Activated naive CD4-positive, alpha-beta T cell treated with anti-CD3 and anti-CD28 coated beads, Interleukin-2, amount 50 U/mL, for 16 hours (primary cell): ENCODE measurements around the gene SIGLEC11.
"Not testable (repeated sequence)": the region's sequence is repeated elsewhere in the genome, so short reads cannot be mapped to it uniquely, and the experiment has no call there.

Experiments used
- DNase-seq: peaks from one replicate; pipeline ENCODE4 v3.0.0-alpha.2; 2020

SIGLEC11 gene

DNA sequence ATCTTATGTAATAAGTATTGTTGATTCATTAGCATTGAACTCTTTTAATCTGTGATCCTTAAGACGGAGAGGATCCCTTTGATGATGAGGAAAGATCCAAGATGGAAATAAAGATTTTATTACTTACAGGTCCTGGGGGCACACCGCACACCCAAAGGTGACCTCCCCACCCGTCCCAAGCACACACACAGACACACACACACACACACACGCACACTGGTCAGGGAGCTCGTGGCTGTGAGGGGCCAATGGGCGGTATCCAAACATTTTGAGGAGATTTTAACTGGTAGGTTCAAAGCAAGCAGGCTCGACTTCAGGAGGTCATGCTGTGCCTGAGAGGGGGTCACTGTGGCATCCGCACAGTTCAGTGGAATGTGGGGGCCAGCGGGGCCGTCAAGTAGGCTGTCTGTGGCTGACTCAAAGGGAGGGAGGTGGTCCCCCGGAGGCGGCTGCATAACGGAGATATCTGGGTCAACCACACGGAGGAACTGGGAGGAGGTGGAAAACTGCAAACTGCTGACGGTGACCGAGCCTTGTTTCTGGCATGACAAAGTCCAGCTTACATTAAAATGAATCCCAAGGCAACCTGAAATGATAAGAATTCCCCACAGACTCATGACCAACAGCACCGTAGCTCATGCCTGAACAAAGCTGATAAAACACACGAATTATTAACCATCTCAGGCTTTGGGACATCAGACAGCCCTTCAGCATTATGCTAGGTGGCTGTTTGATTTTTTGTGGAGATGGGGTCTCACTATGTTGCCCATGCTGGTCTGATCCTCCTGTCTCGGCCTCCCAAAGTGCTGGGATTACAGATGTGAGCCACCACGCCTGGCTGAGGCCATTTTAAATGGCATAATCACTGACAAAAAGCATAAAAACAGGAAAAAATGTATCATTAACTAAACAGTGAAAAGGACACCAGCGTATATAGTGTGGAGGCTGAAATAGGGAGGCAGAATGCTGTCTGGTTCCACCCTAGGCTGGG, 20.9 kb upstream of the SIGLEC11 start:
- no peak for DNase-seq

DNA sequence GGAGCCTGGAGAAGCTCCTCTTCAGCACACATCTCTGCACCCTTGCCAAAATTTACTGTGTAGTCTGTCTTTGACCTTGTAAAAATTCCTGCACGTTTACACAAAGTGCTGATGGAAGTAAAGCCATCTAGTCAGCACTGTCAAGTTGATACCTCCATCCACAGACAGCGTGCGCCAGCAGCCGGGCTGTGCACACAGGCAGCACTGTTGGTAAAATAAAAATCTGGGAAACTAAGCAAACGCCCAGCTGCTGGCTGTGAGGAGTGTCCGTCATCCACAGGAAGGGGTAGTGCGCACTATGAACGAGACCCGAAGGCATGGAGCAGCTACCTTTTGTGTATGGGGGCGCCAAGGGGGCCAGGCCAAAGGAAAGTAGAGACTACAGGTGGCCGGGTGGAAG, 17.4 kb upstream of the SIGLEC11 start:
- DNase-seq, result no peak

DNA sequence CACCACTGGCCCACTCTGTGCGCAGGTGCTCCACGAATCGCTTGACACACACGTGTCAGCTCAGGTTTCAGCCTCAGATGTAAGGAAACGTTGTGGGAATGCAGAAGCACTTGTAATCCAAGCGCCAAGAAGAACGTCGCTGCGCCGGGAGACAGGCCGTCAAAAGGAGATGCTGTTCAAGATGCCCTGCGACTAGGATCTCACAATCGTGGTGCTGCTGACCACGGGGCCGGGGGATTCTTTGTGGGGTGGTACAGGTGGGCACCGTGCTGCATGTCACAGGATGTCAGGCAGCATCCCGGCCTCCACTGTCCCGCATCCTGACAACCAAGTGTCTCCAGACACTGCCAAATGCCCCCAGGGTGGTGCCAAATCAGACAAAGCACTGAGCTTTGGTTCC, 16.9 kb upstream of the SIGLEC11 start:
- DNase-seq, result no peak

DNA sequence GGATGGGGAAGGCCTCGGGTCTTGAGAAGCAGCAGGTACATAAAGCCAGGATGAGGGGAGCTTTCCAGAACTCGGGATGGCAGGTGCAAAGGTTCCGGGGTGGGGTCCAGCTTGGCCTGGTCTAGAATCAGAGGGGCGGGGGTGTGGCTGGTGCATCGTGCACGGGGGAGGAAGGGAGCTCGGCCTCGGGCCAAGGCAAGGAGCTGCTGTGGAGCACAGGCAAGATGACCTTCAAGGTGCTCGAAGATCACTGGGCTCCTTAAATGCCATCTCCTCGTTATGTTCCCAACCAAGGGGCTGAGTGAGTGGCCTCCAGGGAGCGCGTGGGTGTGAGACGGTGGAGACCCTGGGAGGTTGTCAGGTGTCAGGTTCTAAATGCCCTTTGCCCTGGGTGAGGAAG, 16.1 kb upstream of the SIGLEC11 start:
- no peak for DNase-seq

DNA sequence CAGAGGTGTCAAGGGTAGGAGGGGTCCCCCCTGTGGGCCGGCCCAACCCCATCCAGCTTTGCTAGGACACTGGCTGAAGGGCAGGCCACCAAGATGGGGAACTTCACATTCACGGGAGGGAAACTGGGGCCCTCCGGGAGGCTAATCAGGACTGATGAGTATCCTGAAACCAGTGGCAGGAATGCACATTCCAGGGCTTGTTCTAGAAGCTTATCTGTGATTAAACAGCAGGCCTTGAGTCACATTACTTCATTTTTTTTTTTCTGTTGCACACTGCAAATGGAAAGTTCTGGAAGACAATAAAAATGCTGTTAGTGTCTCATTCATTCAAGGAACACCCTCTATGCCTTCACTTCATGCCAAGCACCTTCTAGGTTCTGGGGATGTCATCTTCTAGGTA, 15.5 kb upstream of the SIGLEC11 start:
- DNase-seq, result no peak

DNA sequence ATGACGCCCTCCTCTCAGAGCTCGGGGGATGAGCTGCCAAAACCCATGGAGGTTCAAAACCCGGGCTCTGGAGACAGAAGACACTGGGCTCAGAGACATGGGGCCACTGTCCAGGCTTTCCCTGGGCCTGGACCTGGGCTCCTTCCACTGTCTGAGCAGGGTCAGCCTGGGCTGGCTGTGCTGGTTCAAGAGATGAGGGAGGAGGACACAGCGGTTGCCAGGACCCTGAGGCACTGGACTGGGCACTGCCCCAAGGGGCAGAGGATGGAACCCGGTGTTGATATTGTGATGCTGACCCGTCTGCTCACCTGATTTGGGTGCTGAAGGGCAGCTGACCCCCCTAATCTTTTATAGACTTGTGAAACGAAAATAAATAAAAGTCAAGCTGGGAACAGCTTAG, 14.1 kb upstream of the SIGLEC11 start:
- DNase-seq, result no peak

DNA sequence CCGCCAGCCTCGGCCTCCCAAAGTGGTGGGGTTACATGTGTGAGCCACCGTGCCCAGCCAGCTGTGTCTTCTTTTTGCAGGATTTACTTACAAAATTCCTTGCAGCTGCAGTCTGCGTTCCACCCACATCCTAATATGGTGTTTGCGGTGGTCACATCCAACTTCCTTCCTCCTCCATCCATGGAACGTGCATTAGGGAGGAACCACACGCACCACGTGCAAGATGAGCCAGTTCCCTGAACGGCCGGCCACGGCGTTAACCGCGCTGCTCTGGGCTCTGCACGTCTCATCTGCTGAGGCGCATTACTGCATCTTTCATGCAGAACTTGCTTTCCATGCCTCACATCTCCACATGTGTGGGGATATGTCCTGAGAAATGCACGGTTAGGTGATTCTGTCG, 13.0 kb upstream of the SIGLEC11 start:
- no peak for DNase-seq

DNA sequence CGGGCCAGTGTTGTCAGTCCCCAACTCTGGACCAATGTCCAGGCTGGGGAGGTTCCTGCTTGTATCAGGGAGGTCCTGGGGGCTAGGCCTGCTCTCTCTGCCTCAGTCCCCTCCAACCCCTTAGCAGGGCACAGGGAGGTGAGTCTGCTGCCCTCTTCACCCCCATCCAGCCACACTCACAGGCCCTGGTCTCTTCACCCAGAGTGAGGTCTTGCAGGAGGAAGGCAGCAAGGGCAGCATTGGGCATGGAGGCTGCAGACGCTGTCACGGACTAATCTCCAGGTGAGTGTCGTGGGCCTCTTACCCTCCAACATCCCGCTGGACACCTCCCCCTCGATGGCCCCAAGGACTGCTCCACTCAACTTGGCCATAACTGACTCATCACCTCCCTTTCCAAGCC, 11.9 kb upstream of the SIGLEC11 start:
- DNase-seq, result no peak

DNA sequence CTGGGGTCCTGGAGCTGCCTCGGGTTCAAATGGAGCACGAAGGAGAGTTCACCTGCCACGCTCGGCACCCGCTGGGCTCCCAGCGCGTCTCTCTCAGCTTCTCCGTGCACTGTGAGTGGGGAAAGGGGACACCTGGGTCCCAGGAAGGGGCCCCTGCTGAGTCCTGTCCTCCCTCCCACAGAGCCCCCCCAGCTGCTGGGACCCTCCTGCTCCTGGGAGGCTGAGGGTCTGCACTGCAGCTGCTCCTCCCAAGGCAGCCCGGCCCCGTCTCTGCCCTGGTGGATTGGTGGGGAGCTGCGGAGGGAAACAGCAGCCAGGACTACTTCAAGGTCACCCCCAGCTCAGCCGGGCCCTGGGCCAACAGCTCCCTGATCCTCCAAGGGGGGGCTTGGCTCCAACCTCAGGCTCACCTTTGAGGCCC, 11.0 kb upstream of the SIGLEC11 start:
- no peak for DNase-seq

DNA sequence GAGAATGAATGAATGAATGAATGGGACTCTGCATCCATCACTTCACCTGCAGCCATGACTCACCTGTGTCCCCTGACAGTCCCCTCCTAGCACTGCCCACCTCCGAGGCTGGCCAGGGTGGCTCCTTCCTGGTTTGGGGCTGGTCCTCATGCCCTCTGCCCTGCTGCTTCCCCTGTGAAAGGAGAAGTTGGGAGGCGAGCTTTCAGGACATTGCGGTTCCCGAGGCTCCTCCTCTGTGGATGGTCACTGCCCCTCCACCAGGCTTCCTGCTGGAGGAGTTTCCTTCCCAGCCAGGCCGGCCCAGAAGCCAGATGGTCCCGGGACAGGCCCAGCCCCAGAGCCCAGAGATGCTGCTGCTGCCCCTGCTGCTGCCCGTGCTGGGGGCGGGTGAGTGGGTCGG, 8.4 kb upstream of the SIGLEC11 start:
- not testable (repeated sequence) for DNase-seq

DNA sequence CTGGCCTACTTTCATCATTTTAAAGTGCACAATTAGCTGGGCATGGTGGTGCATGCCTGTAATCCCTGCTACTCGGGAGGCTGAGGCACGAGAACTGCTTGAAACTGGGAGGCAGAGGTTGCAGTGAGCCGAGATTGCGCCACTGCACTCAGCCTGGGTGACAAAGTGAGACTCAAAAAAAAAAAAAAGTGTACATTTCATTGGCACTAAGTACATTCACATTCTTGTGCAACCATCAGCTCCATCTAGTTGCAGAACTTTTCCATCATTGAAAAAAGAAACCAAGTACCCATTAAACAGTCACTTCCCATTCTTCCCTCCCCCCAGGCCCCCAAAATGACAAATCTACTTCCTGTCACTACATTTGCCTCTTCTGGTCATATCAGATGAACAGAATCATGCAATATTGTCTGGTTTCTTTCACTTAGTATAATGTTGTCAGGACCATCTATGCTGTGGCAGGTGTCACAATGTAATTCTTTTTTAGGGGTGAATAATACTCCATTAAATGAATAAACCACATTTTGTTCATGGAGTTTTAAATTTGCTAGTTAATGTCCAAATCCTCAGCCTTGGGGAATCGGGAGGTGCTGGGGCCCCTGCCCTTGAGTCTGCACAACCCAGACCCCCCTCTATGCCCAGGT, 7.4 kb upstream of the SIGLEC11 start:
- no peak for DNase-seq

DNA sequence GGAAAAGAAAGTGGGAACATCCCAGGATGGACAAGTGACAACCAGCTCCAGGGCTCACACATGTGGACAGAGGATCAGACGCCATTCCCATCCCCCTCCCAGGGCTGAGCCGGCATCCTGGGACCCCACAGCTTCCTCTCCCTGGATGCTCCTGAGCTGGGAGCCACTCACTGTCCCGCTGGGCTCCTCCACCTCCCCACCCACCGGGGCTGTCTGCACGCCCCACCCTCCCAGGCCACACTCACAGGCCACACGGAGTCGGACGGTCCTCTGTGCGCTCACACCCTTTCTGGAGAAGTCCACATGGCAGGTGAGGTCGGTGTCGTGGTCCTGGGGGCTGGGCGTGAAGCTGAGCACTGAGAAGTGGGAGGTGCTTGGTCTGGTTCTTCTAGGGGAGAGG, 1.1 kb downstream of the SIGLEC11 start:
- DNase-seq, result not testable (repeated sequence)

DNA sequence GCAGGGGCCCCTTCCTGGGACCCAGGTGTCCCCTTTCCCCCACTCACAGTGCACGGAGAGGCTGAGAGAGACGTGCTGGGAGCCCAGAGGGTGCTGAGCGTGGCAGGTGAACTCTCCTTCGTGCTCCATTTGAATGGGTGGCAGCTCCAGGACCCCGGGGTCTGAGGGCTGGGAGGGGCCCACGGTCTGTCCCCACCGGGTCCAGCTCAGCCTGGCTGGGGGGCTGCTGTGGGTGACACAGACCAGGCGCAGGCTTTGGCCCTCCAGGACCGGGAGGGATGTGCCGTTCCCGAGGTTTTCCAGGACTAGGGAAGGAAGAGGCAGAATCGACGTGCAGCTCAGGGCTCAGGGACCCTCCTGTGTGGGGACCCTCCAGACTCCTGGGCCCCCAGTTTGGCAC, 2.4 kb downstream of the SIGLEC11 start:
- DNase-seq, result not testable (repeated sequence)

DNA sequence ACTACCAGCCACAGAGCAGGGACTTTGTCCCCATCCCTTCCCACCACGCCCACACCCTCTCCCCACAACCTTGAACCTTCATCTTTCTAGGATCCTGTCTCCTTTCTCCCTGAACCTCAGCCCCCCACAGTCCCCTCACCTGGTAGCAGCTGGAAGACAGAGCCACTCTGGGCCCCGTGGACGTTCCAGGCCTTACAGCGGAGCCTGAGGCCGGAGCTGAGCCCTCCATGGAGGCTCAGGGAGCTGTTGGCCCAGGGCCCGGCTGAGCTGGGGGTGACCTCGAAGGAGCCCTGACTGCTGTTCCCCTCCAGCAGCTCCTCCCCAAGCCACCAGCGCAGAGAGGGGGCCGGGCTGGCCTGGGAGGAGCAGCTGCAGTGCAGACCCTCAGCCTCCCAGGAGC, 2.8 kb downstream of the SIGLEC11 start:
- not testable (repeated sequence) for DNase-seq

DNA sequence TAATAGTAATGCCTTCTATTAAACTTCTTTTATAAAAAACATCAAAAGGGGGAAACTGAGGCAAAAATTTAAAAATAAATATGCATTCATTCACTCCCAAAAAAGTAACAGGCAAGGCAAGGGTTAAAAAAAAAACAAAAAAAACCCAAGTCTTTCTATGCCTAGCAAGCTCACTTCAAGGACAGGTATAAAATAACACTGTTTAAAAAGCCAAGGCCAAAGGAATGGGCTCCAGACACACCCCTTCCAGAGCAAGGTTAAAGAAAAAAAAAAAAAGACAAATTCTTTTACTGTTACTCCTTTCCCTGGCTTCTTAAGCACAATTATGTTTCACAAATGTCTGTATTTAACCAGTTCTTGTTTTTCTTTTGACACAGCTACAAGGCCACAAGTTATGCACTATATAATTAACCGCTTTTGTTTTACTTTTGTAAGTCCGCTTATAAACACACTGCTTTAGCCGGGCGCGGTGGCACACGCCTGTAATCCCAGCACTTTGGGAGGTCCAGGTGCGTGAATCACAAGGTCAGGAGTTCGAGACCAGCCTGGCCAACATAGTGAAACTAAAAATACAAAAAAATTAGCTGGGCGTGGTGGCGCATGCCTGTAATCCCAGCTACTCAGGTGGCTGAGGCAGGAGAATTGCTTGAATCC, 3.6 kb downstream of the SIGLEC11 start:
- no peak for DNase-seq

DNA sequence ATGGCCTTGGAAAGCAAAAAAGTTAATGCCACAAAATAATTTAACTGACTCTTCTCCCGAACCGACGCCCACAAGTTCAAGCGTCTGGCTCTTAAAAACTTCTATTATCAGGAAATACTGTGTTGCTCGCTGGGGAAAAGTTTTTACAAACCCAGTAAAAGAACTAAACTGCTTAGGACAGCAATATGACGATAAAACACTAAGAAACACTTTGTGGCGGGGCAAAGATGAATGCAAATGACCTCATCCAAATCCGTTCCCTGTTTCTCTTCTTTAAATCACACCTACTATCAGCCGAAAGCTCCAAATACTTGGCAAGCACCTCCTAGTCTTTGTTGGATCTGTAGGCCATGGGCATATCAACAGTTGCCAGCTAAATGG, 4.9 kb downstream of the SIGLEC11 start:
- no peak for DNase-seq

DNA sequence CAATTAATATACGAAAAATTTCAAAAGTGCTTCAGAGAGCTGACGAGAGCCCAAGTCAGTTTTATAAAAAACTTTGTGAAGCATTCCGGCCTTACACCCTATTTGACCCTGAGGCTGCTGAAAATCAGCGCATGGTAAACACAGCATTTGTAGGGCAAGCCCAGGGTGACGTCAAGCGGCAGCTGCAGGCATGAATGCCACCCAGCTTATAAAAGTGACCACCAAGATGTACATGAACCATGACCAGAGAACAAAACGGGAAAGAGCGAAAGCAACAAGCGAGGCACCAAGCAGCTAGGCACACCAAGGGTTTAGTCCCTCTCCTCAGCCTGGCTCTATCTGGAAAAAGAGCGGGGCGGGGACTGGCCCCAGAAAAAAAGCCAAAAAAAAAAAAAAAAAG, 6.0 kb downstream of the SIGLEC11 start:
- no peak for DNase-seq

DNA sequence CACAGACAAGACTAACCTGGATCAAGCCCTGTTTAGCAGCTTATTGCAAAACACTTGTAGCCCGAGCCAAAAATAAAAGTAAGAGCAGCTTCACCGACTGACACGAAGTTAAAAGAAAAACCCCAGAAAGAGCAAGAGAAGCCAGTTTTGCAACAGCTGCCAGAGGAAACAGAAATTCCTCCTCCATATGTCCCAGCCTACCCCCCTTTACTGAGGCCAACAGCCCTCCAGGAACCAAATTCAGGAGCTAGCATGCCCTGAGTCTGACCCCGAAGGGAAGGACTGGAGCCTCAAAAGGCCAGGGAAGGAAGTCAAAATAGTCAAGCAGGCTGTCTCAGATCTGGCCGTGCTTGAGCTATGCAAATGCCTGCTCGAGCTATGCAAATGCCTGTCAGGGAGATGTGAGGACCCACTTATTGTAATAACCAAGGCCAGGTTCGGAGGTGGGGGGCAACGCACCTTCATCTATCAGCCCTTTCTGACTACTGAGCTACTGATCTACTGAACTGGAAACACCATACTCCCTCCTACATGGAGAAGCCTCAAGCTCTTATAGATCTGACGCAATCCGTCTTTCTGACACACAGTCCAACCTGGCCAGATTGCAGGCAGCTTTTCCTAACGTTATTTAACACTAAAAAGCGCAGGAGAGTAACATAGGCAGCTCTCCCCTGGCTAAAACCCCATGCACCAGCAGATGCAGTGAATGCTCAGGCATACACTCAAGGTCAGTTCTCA, 6.7 kb downstream of the SIGLEC11 start:
- no peak for DNase-seq

DNA sequence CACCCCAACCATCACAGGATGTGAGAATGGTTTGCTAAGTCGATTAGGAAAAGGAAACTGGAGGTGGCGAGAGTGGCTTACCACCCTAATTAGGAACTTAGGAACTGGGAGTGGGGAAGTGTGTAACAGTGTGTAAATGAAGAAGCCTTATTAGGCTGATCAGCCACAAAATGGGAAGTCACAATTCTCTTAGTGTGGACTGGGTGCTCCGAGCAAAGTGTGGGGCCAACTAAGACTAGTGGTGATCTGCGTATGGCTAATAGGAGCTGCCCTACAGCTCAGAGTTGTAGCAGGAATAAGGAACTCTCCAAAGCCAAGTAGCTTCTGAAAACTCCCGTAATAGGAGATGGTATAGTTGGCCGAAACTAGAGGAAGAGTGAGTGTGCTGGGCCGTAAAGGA, 7.6 kb downstream of the SIGLEC11 start:
- no peak for DNase-seq

DNA sequence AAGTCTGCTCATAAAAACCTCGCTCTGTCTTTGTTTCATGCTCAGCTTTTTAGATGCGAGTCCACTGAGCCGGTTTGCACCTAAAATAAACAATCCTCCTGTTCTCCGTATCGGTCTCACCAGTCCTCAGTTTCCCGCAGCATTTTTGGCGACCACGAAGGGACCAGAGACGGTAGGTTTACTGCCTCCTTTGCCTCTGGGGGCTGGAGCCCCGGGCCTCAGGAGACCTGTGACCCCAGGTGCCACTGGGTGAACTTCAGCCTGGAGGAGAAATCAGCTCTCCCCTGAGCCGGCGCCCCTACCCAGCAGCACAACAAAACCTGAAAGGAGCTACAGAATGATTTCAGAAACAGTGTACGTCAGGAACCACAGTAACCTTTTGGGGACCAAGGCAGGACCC, 8.1 kb downstream of the SIGLEC11 start:
- no peak for DNase-seq

DNA sequence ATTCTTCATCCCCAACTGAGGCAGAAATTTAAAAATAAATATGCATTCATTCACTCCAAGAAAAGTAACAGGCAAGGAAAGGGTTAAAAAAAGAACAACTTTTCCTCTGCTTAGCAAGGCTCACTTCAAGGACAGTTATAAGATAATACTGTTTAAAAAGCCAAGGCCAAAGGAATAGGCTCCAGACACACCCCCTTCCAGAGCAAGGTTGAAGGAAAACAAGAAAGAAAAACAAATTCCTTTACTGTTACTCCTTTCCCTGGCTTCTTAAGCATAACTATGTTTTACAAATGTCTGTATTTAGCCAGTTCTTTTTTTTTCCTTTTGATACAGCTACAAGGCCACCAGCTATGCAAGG, 8.5 kb downstream of the SIGLEC11 start:
- DNase-seq, result no peak

DNA sequence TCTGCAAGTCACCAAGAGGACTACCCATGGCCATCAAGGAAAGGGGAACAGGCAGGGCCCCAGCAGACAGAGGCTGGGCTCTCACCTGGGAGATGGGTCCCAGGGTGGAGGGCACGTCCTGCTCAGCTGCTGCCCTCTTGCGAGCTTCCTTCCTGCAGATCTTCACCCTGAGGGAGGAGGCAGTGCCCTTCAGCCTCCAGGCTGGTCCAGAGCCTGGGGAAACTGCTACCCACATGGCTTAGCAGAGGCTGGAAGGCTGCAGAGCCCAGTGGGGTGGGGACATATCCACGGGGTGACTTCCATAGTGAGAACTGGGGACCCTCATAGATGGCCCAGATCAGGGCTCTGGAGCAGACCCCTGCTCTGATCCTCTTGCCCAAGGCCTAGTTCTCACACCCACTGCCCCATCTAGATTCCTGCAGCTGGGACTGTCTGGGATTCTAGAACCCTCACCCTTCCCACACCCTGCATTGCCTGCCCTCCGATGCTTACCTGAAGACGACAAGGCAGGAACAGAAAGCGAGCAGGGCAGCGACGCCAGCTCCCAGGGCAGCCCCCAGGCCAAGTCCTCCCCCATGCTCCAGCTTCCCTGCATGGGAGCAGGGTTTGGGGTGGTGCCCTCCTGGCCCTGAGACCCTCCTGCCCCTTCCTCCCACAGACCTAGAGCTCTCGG, 9.0 kb downstream of the SIGLEC11 start:
- no peak for DNase-seq
